Hindlimb muscle (tissue), 1 donor: ENCODE data around the gene C3orf22. TPM values are rescaled to one million over a fixed set of nuclear protein-coding genes. Genes with fewer than 3 reads are reported as not detected.

Experiments used
- DNase-seq: peaks from one replicate; pipeline ENCODE4 v3.0.0-alpha.2; 2013
- polyA plus RNA-seq: library from polyadenylated mRNA; unstranded; fragments of 120-200 nt; gene quantifications from one replicate; pipeline ENCODE4 v1.2.1, GENCODE V29; 2013; ENCODE audit not compliant: insufficient read length

C3orf22 gene
- polyA plus RNA-seq, 1 donor, result not detected

DNA sequence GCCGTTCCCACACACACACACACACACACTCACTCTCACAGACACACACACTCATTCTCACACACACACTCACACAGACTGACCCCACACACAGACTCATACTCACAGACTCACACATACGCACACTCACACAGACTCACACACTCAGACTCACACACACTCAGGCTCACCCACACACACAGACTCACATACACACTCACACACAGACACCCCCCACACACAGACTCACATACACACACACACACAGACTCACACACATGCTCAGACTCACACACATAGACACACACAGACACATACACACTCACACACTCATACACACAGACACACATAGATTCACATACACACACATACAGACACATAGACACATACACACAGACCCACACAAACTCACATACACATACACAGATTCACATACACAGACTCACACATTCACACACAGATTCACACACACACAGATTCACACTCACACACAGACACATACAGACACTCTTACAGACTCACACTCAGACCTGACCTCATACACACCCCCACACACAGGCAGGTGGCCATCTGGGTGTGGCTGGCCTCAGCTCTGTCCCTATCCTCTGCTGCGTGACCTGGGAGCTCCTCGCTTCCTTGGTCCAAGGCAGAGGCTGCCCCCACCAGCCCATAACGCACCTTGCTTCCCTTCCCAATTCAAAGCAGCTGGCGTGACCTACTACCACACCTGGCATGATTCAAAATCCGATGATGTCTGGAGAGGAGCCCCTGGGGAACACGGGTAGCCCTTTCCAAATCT lies 1.9 kb downstream of the C3orf22 start:
- no peak for DNase-seq

- DNase-seq, result no peak
These were observed 2.7 kb downstream of the C3orf22 start for GRCh38 chr3:126555795-126556636.

- DNase-seq, result no peak
These were observed 3.9 kb downstream of the C3orf22 start for GRCh38 chr3:126554560-126555525.

GRCh38 chr3:126553284-126554084 lies 5.2 kb downstream of the C3orf22 start:
- no peak for DNase-seq

DNA sequence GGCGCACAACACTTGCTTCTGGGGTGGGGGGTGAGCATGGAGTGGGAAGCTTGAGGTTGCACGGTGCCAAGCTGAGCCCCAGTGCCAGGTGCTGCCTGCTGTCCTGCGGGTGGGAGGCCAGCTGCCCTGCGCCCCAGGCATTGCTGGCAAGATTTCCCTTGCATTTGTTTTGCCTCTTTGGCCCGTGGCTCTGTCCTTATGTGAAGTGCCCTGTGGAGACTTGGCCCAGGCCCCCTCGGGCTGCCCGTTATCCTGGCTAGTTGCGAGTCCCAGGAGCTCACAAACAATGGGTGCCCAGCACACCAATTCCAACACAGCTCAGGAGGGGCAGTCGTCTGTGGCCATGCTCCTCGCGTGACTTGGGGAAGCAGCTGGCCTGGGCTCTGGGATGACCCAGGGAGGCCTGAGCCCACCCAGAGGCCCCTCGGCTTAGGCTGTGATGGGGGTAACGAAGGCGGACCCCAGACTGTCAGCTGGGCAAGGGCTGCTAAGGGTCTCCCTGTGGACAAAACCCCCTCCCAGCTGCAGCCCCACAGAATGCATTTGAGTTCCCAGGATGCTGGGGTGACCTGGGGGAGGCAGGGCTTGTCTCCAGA lies 5.9 kb downstream of the C3orf22 start:
- DNase-seq, result no peak

GRCh38 chr3:126551839-126552687 lies 6.7 kb downstream of the C3orf22 start:
- no peak for DNase-seq

DNA sequence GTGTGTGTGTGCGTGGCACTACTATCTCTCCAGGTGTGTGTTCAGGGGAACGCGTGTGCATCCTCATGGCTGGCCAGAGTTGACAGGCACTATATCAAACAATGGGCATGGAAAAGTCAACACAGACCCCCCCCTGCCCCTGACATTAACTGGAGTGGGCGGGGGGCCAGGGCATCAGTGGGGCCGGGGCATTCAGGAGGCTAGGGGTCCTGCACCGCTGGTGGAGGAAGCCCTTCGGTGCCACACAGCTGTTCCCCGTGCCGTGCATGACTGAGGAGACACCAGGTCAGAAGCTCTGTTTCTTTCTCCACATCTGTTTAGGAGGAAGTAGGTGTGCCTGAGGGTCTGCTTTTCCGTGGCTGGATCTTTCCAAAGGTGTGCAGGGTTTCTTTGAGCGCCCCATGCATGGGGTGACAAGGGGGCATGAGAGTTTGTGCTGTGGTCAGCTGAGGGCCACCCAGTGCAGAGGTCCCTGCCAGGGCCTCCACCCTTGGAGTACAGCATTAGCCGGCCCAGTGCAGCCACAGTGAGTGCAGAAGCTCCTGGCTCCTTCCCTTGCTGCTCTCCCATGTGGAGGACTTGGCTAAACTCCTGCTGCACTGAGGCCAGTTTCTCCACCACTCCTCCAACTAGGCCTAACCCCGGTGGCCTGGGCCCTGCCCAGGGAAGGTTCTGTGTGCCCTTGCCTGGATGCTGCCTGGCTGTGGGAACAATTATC lies 7.5 kb downstream of the C3orf22 start:
- DNase-seq, result no peak

DNA sequence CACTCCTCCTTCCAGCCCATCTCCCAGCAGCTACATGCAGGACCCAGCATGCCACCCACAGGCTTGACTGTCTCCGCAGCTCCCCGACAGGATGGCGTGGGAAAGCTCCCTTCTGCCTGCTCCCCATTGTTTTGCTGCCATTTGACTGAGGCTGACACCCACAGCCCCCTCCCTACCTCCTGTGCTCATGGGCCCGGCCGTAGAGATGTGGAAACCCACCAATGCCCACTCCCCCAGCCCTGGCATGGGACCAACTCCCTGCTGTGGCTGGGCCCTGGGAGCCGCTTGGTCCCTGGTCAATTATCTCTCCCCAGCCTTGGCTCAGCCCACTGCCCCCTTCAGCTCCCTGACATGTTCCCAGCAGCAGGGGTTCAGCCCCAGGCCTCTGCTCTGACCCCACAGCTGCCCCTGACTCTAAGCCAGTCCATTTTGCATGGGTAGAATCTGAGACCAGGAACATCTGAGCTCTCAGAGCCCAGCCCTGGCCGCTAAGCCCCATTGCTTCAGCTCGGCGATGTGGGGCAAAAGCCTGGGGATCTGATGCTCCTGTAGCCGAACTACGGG lies 8.2 kb downstream of the C3orf22 start:
- no peak for DNase-seq

DNA sequence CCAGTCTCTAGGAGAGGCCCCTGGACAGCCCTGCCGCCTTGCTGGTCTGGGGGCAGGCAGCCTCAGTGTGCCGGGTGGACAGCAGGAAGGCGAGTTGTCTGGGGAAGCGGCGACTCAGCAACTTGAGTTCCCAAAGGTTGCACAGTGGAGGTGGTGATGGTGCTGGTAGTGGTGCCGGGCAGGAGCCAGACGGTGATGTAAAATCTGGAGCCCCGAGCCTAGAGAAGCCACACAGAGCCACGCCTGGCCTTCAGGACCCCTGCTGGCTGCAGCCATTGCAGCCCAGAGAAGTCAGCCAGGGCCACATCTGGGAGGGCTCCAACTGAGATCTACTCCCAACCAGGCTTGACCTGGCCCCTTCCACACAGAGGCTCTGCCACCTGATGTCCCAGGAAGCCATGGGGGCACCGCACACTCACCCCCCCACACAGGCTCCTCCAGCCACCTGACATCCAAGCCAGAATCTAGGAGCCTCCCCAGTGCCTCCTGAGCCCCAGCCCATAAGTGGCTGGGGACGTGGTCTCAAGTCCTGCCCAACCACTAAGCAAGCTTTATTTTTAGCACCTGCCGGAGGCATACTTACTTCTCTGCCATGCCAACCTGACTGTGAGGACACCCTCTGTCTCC lies 8.8 kb downstream of the C3orf22 start:
- no peak for DNase-seq

DNA sequence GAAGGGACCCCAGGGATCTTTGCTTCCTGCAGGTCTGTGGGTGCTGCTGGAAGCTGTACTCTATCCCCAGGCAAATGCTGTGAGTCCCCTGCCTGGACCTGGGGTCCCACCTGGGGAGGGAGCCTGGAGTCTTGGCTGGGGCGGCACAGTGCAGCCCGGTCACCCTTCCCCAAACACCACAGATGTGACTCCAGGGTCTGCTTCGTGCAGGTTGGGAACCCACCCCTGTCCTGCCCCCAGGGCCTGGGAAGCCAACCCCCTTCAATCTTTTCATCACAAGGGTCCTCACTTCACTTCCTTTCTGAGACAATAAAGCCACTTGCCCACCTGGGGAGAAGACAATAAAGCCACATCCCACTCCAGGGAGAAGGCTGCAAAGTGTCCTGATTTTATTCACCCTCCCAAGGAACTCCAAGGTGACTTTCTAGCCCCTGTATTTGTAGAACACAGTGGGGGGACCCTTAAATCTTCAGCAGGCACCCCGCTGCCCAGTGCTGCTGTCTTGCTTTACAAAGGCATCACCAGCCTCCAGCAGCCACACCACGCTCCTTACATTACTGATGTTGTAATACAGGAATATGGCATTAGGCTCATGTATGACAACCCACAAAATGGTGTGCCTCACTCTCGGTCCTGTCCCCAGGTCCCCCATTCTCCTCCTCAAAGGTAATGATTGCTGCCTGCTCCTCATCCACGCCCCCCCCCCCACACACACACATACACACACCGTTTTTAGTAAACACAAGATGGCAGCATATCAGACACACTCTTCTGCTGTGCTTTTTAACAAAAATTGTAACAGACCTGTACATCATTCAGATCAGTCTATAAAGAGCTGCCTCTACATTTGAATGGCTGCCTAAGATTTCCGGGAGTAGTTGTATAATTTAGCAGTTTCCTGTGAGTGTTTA lies 9.9 kb downstream of the C3orf22 start:
- no peak for DNase-seq

DNA sequence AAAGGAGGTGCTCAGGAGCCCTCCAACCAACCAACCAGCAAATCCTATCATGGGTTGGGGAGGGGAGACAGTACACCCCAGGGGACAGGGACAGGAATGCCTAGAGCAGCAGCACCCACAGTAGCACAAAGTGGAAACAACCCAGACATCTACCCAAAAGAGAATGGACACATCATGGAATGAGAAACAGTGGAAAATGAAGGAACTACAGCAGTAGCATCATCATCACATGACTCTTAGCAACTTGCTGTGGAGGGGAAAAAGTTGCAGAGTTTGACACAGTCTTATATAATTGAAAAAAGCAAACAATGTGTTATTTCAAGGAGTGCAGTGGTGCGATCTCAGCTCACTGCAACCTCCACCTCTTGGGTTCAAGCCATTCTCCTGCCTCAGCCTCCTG lies 11.0 kb downstream of the C3orf22 start:
- no peak for DNase-seq

GRCh38 chr3:126546549-126547239 lies 12.0 kb downstream of the C3orf22 start:
- no peak for DNase-seq

GRCh38 chr3:126546013-126546412 lies 12.7 kb downstream of the C3orf22 start:
- no peak for DNase-seq

- no peak for DNase-seq
These were observed 13.2 kb downstream of the C3orf22 start for GRCh38 chr3:126545544-126545943.

DNA sequence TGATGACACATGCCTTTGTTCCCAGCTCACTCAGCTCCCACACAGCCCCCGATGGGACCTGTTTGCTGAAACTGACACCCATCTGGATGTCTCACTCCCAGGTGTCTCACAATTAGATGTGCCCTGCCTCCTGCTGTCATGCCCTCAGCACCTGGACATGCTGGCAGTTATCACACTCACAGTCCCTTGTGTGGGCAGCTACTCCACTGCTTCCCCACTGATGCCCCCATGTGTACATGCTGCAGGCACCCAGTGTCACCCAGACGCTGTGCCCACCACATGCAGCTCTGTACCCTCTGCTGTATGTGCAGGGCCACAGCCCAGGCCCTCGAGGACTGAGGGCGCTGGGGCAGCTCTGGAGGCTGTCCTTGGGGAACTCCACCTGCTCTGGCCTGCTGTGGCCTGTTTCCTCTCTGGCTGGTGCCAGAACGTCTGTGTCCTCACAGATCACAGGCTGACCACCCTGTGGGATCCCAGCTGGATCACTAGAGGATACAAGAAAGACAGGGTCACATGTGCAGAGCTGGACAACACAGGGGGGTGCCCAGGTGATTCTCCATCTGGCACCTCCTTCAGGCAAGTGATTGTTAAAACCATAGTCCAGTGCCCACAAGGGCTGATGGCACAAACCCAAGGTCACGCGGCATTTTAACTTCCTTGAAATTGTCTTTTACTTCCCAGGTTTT lies 14.0 kb downstream of the C3orf22 start:
- DNase-seq, result no peak

DNA sequence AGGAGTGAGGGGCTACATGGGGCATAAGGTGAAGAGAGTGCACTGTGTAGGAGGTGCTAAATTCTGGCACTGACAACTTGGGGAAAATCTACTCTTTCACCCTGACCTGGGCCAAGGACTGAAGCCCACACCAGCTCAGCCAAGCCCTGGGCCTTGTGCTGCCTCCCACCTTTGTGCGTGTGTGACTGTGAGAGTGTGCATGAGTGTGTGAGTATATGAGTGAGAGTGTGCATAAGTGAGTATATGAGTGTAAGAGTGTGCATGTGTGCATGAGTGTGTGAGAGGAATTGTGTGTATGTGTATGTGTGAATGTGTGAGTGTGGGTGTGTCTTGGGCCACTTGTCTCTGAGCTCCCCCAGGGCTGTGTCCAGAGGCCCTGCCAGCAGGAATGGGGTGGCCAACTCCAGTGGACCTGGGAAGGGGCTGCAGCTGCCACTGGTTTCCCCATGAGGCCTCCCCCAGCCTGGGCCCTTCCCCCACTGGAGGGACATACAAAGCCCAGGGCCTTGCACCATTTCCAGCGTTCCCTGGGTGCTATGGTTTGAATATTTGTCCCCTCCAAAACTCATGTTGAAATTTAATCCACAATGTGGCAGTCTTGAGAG lies 15.2 kb downstream of the C3orf22 start:
- no peak for DNase-seq
